GM19240 (cell line): ENCODE data around the gene TFCP2L1.

Source experiments
- DNase-seq: peaks from one replicate; pipeline ENCODE4 v3.0.0; 2011; ENCODE audit warnings: low spot score; ENCODE audit not compliant: insufficient read length

Gene TFCP2L1

GRCh38 chr2:121297217-121297830 is 12.3 kb upstream of the TFCP2L1 start:
- no peak for DNase-seq

- DNase-seq: no peak
Measured at GRCh38 chr2:121295911-121296650, 11.1 kb upstream of the TFCP2L1 start.

GRCh38 chr2:121294881-121295840 is 10.2 kb upstream of the TFCP2L1 start:
- no peak for DNase-seq

GRCh38 chr2:121293450-121294325 is 8.7 kb upstream of the TFCP2L1 start:
- DNase-seq: no peak

DNA sequence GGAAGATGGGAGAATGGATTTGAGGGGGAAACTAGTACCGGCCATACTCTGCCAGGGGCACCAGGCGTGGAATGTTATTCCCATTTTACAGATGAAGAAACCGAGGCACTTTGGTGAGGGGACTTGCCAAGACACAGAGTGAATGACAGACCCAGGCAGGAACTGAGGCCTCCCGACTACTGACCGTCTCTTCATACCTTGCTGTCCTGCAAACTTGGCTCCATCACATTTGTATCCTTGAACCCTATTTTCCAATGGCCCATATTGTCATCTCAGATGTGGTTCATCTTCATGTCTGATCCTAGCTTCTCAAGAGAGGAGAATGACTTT is 6.2 kb upstream of the TFCP2L1 start:
- no peak for DNase-seq

- no peak for DNase-seq
Measured at GRCh38 chr2:121289271-121289670, 4.3 kb upstream of the TFCP2L1 start.

- DNase-seq: no peak
Measured at GRCh38 chr2:121288454-121289231, 3.6 kb upstream of the TFCP2L1 start.

DNA sequence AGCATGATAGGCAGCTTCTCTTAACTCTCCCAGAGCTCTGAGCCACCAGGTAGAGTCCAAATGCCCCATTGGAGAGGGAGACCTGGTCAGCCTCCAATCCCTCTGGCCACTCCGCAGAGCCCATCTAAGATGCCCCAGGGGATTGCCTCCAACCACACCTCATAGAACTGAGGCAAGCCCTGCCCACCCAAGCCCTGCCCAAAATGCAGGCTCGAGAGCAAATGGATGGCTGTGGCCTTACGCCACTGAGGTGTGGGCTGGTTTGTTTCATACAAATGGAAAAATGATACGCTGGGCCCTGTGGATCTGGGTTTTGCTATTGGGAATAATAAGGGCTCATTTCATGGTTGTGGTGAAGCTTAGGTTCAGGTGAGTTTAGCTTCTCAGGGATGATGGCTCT is 3.0 kb upstream of the TFCP2L1 start:
- DNase-seq: no peak

DNA sequence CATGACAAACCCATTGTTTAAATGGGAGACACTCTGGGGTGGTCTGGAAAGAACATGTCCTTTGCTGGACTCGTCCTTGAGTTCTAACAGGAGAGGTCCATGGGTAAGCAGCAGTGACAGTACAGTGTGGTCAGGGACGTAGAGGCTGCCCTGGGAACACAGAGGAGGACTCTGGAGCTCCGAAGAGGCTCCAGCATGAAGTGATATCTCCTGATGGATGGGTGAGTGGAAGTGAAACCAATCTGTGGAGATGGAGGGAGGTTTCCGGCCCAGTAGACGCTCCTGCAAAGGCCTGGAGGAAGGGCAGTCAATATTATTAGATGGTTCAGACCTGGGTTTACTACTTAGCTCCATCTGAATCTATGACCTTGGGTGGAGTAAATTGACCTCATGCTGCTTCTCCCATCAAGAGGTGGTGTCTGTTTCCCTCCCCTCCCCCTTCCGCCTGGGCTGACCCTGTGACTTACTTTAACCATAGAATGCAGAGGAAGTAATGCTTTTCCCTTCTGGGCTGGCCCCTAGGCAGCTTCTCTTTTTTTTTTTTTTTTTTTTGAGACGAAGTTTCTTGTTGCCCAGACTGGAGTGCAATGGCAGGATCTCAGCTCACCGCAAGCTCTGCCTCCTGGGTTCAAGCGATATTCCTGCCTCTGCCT is 2.3 kb upstream of the TFCP2L1 start:
- DNase-seq: no peak

DNA sequence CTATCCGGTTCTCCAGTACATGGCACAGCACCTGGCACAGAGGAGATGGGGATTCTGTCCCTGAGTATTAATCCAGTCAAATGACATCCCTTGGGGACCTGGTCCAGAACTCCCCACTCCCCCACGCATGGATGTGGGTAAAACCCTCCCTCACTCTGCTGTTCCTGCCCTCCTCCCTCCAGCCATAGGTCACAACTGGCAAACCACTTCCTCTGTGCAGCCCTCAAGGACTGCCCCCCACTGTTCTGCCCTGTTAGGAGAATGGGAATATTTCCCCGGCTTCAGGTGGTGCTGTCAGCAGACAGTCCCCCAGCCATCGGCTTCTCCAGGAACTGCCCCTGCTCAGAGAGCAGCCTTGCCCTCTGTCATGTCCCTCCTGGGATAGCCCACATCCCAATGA is 1.5 kb upstream of the TFCP2L1 start:
- DNase-seq: no peak

DNA sequence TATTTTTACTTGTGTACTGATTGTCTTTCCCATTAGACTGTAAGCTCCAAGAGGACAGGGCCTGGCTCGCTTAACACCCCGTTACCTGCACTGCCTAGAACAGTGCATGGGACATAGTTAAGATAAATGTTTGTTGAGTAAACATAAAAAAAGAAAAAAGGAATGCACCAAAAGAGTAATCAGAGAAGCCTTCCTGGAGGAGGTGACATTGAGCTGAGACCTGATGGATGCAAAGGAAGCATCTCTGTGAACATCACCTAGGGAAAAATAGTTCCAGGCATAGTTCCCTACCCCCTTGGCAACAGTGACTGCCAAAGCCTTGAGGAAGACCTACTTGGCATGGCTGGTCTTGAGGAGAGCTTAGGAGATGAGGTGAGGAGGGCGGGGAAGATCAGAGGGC is 924 bp upstream of the TFCP2L1 start:
- no peak for DNase-seq

GRCh38 chr2:121283670-121284462 is 1.1 kb downstream of the TFCP2L1 start:
- DNase-seq: no peak

DNA sequence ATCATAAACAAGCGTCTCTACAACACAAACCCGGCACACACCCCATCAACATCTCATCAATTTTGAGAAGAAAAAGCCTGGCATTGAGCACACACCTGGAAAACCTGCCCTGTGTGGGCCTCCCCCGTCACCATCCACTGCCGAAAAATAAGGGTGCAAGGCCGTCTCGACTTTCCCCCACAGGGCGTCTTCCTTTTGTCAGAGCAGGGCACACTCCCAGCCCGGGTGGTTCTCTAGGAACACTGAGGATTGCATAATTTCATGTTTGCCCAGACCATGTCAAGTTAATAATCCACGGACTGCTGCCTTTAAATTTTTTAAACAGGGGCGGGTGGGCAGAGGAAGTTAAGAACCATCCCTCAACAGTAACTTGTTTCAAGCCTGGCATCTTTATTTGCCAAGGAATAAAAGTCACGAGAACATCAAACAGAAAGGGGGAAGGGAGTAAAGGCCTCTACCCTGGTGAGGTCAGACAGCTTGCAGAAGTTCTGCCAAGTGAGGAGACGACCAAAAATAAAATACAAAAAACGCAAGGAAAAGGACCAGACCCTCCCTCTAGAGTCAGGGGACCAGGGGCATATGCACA is 2.1 kb downstream of the TFCP2L1 start:
- DNase-seq: no peak

DNA sequence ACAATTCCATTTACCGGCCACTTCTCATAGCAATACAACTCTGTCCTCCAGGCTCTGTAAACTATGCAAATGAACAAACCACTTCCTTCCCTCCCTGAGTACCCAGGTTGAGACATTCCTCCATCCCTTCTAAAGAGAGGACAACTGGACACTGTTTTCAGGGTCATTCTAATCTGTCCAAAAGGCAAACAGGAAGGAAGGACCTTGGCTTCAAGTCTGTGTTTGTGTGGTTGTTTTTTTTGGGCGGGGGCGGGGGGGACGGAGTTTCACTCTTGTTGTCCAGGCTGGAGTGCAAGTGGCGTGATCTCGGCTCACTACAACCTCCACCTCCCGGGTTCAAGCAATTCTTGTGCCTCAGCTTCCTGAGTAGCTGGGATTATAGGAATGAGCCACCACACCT is 3.3 kb downstream of the TFCP2L1 start:
- DNase-seq: no peak

- no peak for DNase-seq
Measured at GRCh38 chr2:121281107-121281506, 3.9 kb downstream of the TFCP2L1 start.

GRCh38 chr2:121279476-121280220 is 5.4 kb downstream of the TFCP2L1 start:
- DNase-seq: no peak

GRCh38 chr2:121276341-121276740 is 8.7 kb downstream of the TFCP2L1 start:
- DNase-seq: no peak

DNA sequence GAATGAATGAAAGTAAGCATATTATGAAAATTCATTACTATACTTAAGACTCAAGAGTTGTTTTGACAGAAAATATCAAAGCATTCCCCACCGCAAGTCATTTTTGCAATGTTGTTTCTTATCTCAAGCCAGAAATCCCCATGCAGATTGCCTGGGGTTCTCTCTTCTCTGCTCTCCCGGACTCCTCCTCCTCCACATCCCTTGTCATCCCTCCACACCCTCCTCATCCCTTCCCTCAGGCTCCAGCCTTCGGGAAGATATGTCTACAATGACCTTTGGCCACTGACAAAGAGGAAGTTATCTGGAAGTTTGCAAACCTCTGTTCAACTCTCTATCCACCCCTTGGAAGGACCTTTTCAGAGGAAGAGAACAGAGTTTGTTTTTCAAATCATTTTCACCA is 11.9 kb downstream of the TFCP2L1 start:
- DNase-seq: no peak
